ENCODE data around the gene CFAP126. TPM values are rescaled to one million over a fixed set of nuclear protein-coding genes. Genes with fewer than 3 reads are reported as not detected.
"Not testable (repeated sequence)": the region's sequence is repeated elsewhere in the genome, so short reads cannot be mapped to it uniquely, and the experiment has no call there.

The CFAP126 gene
- total RNA-seq, 1 experiment from 2014 or later: 1.5 TPM

- 0 out of 2 replicates have a peak overlapping the region, but pooled peaks have one; percentile 21 for H3K27ac ChIP-seq
- POLR2A ChIA-PET (ENCODE audit: unreplicated experiment): interaction anchor here (0.6 kb wide), 1 partner anchor 369 kb away, joined by 3 read pairs; no protein-coding TSS in a partner anchor
- DNase-seq: no peak
- CTCF ChIA-PET: no interaction called here
- no peaks in the 10 kb centered on the region for H3K27me3 ChIP-seq (ENCODE audit: insufficient read depth, low read depth)
- H3K9me2 ChIP-seq (ENCODE audit: insufficient read depth): no peaks in the 10 kb centered on the region
- H3F3A ChIP-seq (ENCODE audit: insufficient read depth, low read depth): peaks cover 16% of the 10 kb centered on the region; the same call in 1 of the 2 replicates
- TSS peak; percentile 92 for BruUV-seq (replicated peaks)
- no peaks in the 10 kb centered on the region for H3K9me3 ChIP-seq (ENCODE audit: insufficient read depth, low read depth)
- H3K4me2 ChIP-seq: peak overlapping the region; percentile 95
- H3K4me3 ChIP-seq: peak overlapping the region; percentile 91
- H3K79me2 ChIP-seq (ENCODE audit: low read depth): no peaks in the 10 kb centered on the region
- no peaks in the 10 kb centered on the region for H3K36me3 ChIP-seq (ENCODE audit: low read depth)
- H2AFZ ChIP-seq: peak overlapping the region; percentile 94
- peaks cover 19% of the 10 kb centered on the region for H3K4me1 ChIP-seq (replicated peaks; ENCODE audit: insufficient read depth)
- TF ChIP-seq, protein P1, sequence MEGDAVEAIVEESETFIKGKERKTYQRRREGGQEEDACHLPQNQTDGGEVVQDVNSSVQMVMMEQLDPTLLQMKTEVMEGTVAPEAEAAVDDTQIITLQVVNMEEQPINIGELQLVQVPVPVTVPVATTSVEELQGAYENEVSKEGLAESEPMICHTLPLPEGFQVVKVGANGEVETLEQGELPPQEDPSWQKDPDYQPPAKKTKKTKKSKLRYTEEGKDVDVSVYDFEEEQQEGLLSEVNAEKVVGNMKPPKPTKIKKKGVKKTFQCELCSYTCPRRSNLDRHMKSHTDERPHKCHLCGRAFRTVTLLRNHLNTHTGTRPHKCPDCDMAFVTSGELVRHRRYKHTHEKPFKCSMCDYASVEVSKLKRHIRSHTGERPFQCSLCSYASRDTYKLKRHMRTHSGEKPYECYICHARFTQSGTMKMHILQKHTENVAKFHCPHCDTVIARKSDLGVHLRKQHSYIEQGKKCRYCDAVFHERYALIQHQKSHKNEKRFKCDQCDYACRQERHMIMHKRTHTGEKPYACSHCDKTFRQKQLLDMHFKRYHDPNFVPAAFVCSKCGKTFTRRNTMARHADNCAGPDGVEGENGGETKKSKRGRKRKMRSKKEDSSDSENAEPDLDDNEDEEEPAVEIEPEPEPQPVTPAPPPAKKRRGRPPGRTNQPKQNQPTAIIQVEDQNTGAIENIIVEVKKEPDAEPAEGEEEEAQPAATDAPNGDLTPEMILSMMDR (conservative IDR thresholded peaks at IDR 0.05): no peak
- TF ChIP-seq EZH2 (IDR thresholded peaks at IDR 0.05; ENCODE audit: low read depth): no peak
- no peaks in the 10 kb centered on the region for H4K20me1 ChIP-seq (ENCODE audit: insufficient read depth)
- intact Hi-C loops (cut with micrococcal nuclease; ENCODE audit: unreplicated experiment): loop anchor here (1.0 to 10.0 kb wide), 3 partner anchors 9 to 354 kb away; partner anchors contain the start of gene DUSP12
Observed at GRCh38 chr1:161390559-161390858, 22.8 kb upstream of the CFAP126 start.

- ChIA-PET CTCF (interaction anchor here (0.9 kb wide), 1 partner anchor 192 kb away, joined by 3 read pairs; no protein-coding TSS in a partner anchor), POLR2A (ENCODE audit: unreplicated experiment) (interaction anchor here (0.6 kb wide), 2 partner anchors 359 to 369 kb away, joined by 3 read pairs; partner anchors contain the start of gene DUSP12)
- H3K9me3 ChIP-seq (ENCODE audit: insufficient read depth, low read depth): no peaks in the 10 kb centered on the region
- BruUV-seq (replicated peaks): no TSS peak
- no peaks in the 10 kb centered on the region for H3K27me3 ChIP-seq (ENCODE audit: insufficient read depth, low read depth)
- DNase-seq: peak; percentile 88 to 94
- no peaks in the 10 kb centered on the region for H3K79me2 ChIP-seq (ENCODE audit: low read depth)
- no peaks in the 10 kb centered on the region for H3K36me3 ChIP-seq (ENCODE audit: low read depth)
- no peaks in the 10 kb centered on the region for H4K20me1 ChIP-seq (ENCODE audit: insufficient read depth)
- H3K9me2 ChIP-seq (ENCODE audit: insufficient read depth): no peaks in the 10 kb centered on the region
- TF ChIP-seq, protein P1 (conservative IDR thresholded peaks at IDR 0.05): no peak
- no peak for TF ChIP-seq EZH2 (IDR thresholded peaks at IDR 0.05; ENCODE audit: low read depth)
- peak overlapping the region; percentile 95 for H3K4me2 ChIP-seq
- intact Hi-C loops (cut with micrococcal nuclease; ENCODE audit: unreplicated experiment): loop anchor here (1.0 to 10.0 kb wide), 3 partner anchors 9 to 355 kb away; partner anchors contain the start of gene DUSP12
- peaks cover 19% of the 10 kb centered on the region for H3K4me1 ChIP-seq (replicated peaks; ENCODE audit: insufficient read depth)
- peak overlapping the region; percentile 95 for H2AFZ ChIP-seq
- peaks cover 16% of the 10 kb centered on the region; the same call in 1 of the 2 replicates for H3F3A ChIP-seq (ENCODE audit: insufficient read depth, low read depth)
- H3K4me3 ChIP-seq: peak overlapping the region; percentile 91
- peak overlapping the region; percentile 61 for H3K27ac ChIP-seq
Observed at GRCh38 chr1:161389691-161390558, 22.2 kb upstream of the CFAP126 start.

DNA sequence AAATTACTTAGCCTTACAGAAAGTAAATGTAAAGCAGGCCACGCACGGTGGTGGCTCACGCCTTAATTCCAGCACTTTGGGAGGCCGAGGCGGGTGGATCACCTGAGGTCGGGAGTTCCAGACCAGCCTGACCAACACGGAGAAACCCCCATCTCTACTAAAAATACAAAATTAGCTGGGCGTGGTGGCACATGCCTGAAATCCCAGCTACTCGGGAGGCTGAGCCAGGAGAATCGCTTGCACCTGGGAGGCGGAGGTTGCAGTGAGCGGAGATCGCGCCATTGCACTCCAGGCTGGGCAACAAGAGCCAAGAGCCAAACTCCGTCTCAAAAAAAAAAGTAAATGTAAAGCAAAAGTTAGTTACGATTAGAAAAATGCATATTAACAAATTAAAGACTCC, 21.5 kb upstream of the CFAP126 start:
- ChIA-PET POLR2A (ENCODE audit: unreplicated experiment) (interaction anchor here (0.6 kb wide), 2 partner anchors 360 to 1273 kb away, joined by 3 read pairs; partner anchors contain the start of gene DUSP12), CTCF (interaction anchor here (0.9 kb wide), 1 partner anchor 191 kb away, joined by 3 read pairs; no protein-coding TSS in a partner anchor)
- intact Hi-C loops (cut with micrococcal nuclease; ENCODE audit: unreplicated experiment); H3K9me2 ChIP-seq (ENCODE audit: insufficient read depth); H3K9me3 ChIP-seq (ENCODE audit: insufficient read depth, low read depth); H4K20me1 ChIP-seq (ENCODE audit: insufficient read depth); H3K36me3 ChIP-seq (ENCODE audit: low read depth); DNase-seq; H3K79me2 ChIP-seq (ENCODE audit: low read depth); H3K27me3 ChIP-seq (ENCODE audit: insufficient read depth, low read depth): not testable (repeated sequence)
- peak overlapping the region; percentile 95 for H2AFZ ChIP-seq
- peak overlapping the region; percentile 70 for H3K4me3 ChIP-seq
- peak overlapping the region; percentile 88 for H3K4me2 ChIP-seq
- peaks cover 16% of the 10 kb centered on the region; the same call in 1 of the 2 replicates for H3F3A ChIP-seq (ENCODE audit: insufficient read depth, low read depth)
- TSS peak; percentile 93 for BruUV-seq (replicated peaks)
- peaks cover 17% of the 10 kb centered on the region for H3K4me1 ChIP-seq (replicated peaks; ENCODE audit: insufficient read depth)
- H3K27ac ChIP-seq: peak overlapping the region; percentile 61

All from PC-9 (cell line).